Measurements from ENCODE around the gene FBXW11. TPM values are rescaled to one million over a fixed set of nuclear protein-coding genes. Genes with fewer than 3 reads are reported as not detected.

FBXW11 gene
- total and polyA plus RNA-seq, 2 donors (not counting 1 experiment from before 2014, with no cell fraction given): 19.7 to 62.4 TPM

GRCh38 chr5:171897231-171897630, 109.2 kb downstream of the FBXW11 start:
- H2AFZ ChIP-seq (ENCODE audit: insufficient read depth, low read depth, low read length, poor library complexity, severe bottlenecking): no peak overlapping the region
- no peaks in the 10 kb centered on the region for H3K27me3 ChIP-seq (replicated peaks in 1 of 4; ENCODE audit: control extremely low read depth in 1 of 4, control insufficient read depth in 3 of 4, insufficient read depth in 4 of 4, low read length in 3 of 4)
- peaks cover 26% of the 10 kb centered on the region for H4K20me1 ChIP-seq (ENCODE audit: control insufficient read depth, insufficient read depth, low read length, poor library complexity, severe bottlenecking)
- no peaks in the 10 kb centered on the region for H3K4me1 Mint-ChIP-seq
- H3K4me1 ChIP-seq (ENCODE audit: control insufficient read depth in 2 of 2, insufficient read depth in 2 of 2, low read length in 2 of 2): no peaks in the 10 kb centered on the region
- H3K27ac ChIP-seq (ENCODE audit: low read length in 2 of 2): no peak overlapping the region
- no peak for ATAC-seq (ENCODE audit: low read depth)
- no peak overlapping the region for H3K27ac Mint-ChIP-seq
- H3K9ac ChIP-seq (ENCODE audit: low read length): no peak overlapping the region
- H3K36me3 ChIP-seq (replicated peaks in 1 of 2; ENCODE audit: control extremely low read depth in 1 of 2, control insufficient read depth in 1 of 2, extremely low read depth in 1 of 2, insufficient read depth in 2 of 2, low read length in 1 of 2): peaks cover 18 to 63% of the 10 kb centered on the region in 2 experiments
- H3K4me2 ChIP-seq (replicated peaks; ENCODE audit: low read depth, low read length, poor library complexity, severe bottlenecking): no peak overlapping the region
- no peak for TF ChIP-seq CTCF (IDR thresholded peaks at IDR 0.05)
- TF ChIP-seq EZH2 (IDR thresholded peaks at IDR 0.05; ENCODE audit: borderline replicate concordance, insufficient read depth, low read depth, low read length, poor library complexity, severe bottlenecking): no peak
- H3K4me3 Mint-ChIP-seq: no peak overlapping the region
- H3K79me2 ChIP-seq (ENCODE audit: control insufficient read depth, insufficient read depth, low read length): peaks cover 20% of the 10 kb centered on the region
- no CpG with 5 or more reads among the region's 1 CpG for WGBS (ENCODE audit: insufficient coverage)
- intact Hi-C loops (cut with micrococcal nuclease): no loop called here
- CTCF ChIA-PET: interaction anchor here (0.9 kb wide), 1 partner anchor 9 kb away, joined by 4 read pairs; no protein-coding TSS in a partner anchor
- DNase-seq: no peak
- H3K27me3 Mint-ChIP-seq: no peaks in the 10 kb centered on the region
- no peaks in the 10 kb centered on the region for H3K9me3 Mint-ChIP-seq (ENCODE audit: insufficient read depth)
- H3K9me3 ChIP-seq (ENCODE audit: control extremely low read depth in 1 of 3, control insufficient read depth in 2 of 3, insufficient read depth in 1 of 3, low read length in 2 of 3): no peaks in the 10 kb centered on the region
- POLR2A ChIA-PET: no interaction called here
- H3K4me3 ChIP-seq (ENCODE audit: control extremely low read depth in 1 of 5, extremely low read depth in 1 of 5, insufficient read depth in 1 of 5, low read depth in 2 of 5, low read length in 4 of 5): no peak overlapping the region

DNA sequence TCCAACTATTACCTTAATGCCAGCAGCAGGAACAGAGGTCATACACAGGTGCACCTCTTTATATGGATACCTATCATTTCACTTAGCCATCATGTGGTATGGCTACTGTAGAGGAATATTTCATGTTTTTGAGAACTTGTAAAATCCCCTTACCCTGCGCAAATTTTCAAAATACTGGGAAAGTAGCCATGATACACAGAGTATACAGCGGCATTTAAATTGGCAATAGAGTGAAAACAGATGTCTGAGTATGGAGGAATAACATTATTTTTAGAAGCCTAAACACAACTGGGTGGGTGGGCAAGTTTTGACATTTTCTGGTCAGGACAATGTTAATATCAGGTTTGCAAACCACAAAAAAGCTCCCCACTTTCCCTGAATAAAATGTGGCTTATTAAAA, 111.4 kb downstream of the FBXW11 start:
- ATAC-seq (ENCODE audit: low read depth) (no peak), DNase-seq (no peak)
- H3K27ac ChIP-seq (ENCODE audit: low read length in 2 of 2): no peak overlapping the region
- ChIA-PET CTCF (interaction anchor here (1.0 to 1.8 kb wide), 2 partner anchors 14 to 16 kb away, joined by 3 to 5 read pairs; no protein-coding TSS in a partner anchor), POLR2A (no interaction called here)
- Mint-ChIP-seq H3K27me3 (no peaks in the 10 kb centered on the region), H3K27ac (no peak overlapping the region), H3K4me1 (no peaks in the 10 kb centered on the region), H3K9me3 (ENCODE audit: insufficient read depth) (no peaks in the 10 kb centered on the region), H3K4me3 (no peak overlapping the region)
- H3K4me3 ChIP-seq (ENCODE audit: control extremely low read depth in 1 of 5, extremely low read depth in 1 of 5, insufficient read depth in 1 of 5, low read depth in 2 of 5, low read length in 4 of 5): no peak overlapping the region
- H3K4me1 ChIP-seq (ENCODE audit: control insufficient read depth in 2 of 2, insufficient read depth in 2 of 2, low read length in 2 of 2): no peaks in the 10 kb centered on the region
- no peaks in the 10 kb centered on the region for H3K27me3 ChIP-seq (replicated peaks in 1 of 4; ENCODE audit: control extremely low read depth in 1 of 4, control insufficient read depth in 3 of 4, insufficient read depth in 4 of 4, low read length in 3 of 4)
- H3K4me2 ChIP-seq (replicated peaks; ENCODE audit: low read depth, low read length, poor library complexity, severe bottlenecking): no peak overlapping the region
- H3K9ac ChIP-seq (ENCODE audit: low read length): no peak overlapping the region
- no CpG with 5 or more reads among the region's 2 CpGs for WGBS (ENCODE audit: insufficient coverage)
- intact Hi-C loops (cut with micrococcal nuclease): no loop called here
- H4K20me1 ChIP-seq (ENCODE audit: control insufficient read depth, insufficient read depth, low read length, poor library complexity, severe bottlenecking): peaks cover 10% of the 10 kb centered on the region
- peaks cover 5% of the 10 kb centered on the region for H3K79me2 ChIP-seq (ENCODE audit: control insufficient read depth, insufficient read depth, low read length)
- no peak for TF ChIP-seq CTCF (IDR thresholded peaks at IDR 0.05)
- TF ChIP-seq EZH2 (IDR thresholded peaks at IDR 0.05; ENCODE audit: borderline replicate concordance, insufficient read depth, low read depth, low read length, poor library complexity, severe bottlenecking): no peak
- no peak overlapping the region for H2AFZ ChIP-seq (ENCODE audit: insufficient read depth, low read depth, low read length, poor library complexity, severe bottlenecking)
- H3K36me3 ChIP-seq (replicated peaks in 1 of 2; ENCODE audit: control extremely low read depth in 1 of 2, control insufficient read depth in 1 of 2, extremely low read depth in 1 of 2, insufficient read depth in 2 of 2, low read length in 1 of 2): peaks cover 18 to 82% of the 10 kb centered on the region in 2 experiments
- no peaks in the 10 kb centered on the region for H3K9me3 ChIP-seq (ENCODE audit: control extremely low read depth in 1 of 3, control insufficient read depth in 2 of 3, insufficient read depth in 1 of 3, low read length in 2 of 3)
